22Rv1 (cell line): Measurements from ENCODE around the gene DNLZ.
A peak's percentile ranks its signal among the peaks of the same experiment; 100 is the strongest.

Experiments
- H3K27ac ChIP-seq: fragments of 450-650 bp; 2 replicates; pipeline ENCODE4 v1.5.1; 2017
- ZFX ChIP-seq: fragments of 450-650 bp; IDR thresholded peaks from 2 replicates; pipeline ENCODE4 v1.6.1; 2017; ENCODE audit warnings: antibody characterized with exemption, borderline replicate concordance
- TF ChIP-seq, protein P1 (sequence below): fragments of 450-650 bp; IDR thresholded peaks from 2 replicates; pipeline ENCODE4 v1.5.1; 2017; ENCODE audit warnings: mild to moderate bottlenecking

DNLZ gene

DNA sequence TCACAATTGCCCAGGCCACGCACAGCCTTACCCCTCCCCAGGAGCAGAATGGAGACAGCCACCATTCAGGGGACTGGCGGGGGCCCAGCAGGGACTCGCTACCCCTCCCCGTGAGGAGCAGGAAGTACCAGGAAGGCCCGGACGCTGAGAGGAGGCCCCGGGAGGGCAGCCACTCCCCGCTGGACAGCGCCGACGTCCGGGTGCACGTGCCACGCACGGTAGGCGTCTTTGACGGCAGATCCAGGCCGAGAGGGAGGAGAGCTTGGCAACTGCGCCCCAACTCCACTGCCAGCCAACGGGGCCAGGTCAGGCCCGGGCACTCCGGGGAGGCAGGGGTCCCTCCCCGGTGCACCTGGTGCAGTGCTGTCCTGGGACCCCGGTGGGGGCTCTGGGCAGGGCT, 14.0 kb downstream of the DNLZ start:
- no peak for TF ChIP-seq ZFX
- TF ChIP-seq, protein P1, sequence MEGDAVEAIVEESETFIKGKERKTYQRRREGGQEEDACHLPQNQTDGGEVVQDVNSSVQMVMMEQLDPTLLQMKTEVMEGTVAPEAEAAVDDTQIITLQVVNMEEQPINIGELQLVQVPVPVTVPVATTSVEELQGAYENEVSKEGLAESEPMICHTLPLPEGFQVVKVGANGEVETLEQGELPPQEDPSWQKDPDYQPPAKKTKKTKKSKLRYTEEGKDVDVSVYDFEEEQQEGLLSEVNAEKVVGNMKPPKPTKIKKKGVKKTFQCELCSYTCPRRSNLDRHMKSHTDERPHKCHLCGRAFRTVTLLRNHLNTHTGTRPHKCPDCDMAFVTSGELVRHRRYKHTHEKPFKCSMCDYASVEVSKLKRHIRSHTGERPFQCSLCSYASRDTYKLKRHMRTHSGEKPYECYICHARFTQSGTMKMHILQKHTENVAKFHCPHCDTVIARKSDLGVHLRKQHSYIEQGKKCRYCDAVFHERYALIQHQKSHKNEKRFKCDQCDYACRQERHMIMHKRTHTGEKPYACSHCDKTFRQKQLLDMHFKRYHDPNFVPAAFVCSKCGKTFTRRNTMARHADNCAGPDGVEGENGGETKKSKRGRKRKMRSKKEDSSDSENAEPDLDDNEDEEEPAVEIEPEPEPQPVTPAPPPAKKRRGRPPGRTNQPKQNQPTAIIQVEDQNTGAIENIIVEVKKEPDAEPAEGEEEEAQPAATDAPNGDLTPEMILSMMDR: no peak
- H3K27ac ChIP-seq: no peak overlapping the region

DNA sequence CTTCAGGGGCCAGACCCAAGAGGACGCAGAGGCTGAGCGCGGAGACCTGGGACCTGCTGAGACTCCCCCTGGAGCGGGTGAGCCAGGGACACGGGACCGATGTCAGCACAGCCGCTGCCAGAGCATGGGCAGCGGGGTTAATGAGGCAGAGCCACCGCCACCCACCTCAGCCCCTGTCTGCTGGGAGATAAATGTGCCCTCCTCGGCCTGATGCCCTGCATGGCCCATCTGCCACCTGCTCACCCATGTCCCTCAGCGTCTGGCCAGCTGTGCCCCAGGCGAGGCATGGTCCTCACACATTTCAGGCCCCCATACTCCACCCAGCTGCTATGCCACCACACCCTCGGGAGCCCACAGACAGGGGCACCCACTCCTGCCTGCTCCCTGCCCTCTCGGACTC, 14.9 kb downstream of the DNLZ start:
- H3K27ac ChIP-seq: no peak overlapping the region
- TF ChIP-seq ZFX: no peak
- TF ChIP-seq, protein P1: no peak

DNA sequence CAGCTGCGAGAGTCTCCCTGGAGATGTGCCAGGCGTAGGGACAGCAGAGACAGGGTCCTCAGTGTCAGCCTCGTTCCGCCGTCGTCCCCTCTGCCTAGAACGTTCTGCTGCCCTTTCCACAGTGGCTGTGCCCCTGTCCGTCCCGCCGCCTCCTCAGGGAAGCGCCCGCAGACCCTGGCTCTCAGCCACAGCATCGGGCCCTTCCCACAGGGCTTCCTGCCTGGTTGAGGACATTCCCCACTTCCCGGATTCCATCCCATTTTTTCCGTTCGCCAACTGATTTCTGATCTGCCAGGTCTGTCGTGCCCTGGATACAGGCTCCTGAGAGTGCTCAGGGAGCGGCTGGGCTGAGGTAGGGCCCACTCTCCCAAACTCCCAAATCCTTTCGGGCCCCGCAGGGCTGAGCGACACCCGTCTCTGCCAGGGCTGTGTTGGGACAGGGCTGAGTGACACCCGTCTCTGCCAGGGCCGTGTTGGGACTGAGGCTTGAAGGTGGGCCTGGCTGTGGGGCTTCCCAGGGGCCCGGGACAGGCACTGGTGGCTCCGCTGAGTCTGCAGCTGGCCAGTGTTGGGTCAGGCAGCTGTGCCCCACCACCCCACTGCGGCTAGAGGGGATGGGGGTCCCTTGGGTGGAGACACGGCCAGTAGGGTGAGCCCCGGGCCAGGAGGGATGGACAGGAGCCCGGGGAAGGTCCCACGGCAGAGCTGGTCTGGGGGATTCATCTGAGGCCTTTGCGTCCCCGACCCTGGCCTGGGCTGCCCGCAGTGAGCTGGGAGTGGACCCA, 15.9 kb downstream of the DNLZ start:
- H3K27ac ChIP-seq: no peak overlapping the region
- TF ChIP-seq ZFX: no peak
- TF ChIP-seq, protein P1: no peak

DNA sequence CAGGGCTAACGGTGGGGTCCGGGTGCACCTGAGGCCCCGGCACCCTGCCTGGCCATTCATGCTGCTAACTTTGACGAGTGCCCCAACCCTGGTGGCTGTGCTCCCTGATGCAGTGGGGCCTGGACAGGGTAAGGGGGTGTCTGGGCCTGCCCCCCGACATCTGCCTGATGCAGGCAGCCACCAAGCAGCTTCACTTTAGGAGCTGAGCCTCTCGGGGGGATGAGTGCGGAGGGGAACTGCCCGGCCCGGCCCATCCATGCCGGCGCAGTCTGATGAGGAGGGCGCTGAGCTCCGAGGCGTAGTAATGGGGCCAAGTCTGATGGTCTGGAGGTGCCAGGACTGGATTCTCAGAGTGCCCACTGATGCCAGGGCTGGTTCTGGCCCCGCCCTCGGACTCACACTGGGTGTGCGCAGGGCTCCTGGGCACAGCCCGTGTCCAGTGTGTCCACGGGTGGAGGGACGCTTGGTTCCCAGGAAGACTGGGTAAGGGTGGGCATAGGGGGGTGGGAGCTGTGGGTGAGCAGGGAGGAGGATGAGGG, 16.5 kb downstream of the DNLZ start:
- H3K27ac ChIP-seq: no peak overlapping the region
- TF ChIP-seq, protein P1: no peak
- TF ChIP-seq ZFX: no peak

DNA sequence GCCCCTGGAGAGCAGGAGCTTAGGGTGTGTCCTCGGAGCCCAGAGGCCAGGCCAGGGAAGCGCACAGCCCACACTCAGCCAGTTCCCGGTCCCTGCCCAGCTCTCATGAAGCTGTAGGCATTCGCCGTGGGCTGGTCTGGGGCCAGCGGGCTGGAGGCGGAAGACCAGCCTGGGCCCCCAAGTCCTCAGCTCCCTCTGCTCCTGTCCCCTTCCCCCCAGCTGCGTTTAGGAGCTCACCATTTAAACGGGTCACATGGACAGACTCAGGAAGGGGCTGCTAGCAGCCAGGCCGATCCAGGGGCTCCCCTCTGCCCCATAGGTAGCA, 17.4 kb downstream of the DNLZ start:
- TF ChIP-seq ZFX: no peak
- TF ChIP-seq, protein P1: 0 out of 2 replicates have a peak, but pooled peaks have one; percentile 5
- H3K27ac ChIP-seq: no peak overlapping the region

DNA sequence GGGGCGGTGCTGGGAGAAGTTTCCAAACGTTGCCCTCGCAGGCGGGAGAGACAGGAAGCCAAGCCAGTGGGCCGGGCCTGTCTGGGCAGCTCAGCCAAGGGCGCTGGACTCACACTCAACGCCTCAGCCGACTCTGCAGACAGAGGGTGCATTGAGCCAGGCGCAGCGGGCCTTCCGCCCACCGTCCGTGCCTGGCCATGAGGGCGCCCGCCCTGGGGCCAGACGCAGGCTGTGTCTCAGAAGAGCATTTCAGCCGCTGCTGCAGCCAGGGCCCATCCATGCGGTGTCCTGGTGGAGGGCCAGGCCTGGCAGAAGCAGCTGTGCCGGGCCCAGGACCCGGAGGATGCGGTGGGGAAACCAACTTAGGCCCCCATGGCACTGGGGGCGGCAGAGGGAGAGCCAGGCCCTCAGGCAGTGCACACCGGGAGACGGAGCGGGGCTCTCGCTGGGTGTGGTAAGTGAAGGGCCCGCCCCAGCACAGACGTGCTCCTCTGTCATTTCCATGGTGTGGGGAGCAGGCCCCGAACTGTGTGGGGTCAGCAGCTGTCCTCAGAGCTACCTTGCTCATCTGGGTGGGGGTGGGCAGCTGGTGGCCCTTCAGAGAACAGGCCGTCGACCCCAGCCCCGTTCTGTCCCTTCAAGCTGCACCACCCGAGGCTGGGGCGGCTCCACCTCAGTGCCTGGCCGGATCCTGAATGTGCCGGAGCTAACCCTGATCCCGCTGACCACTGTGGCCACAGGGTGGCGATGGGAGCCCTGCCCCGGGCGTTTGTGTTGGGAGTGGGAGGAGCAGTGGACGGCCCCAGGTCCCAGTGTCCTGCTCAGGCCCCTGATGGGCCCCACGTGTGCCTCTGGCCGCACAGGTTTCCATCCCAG, 18.0 kb downstream of the DNLZ start:
- TF ChIP-seq, protein P1: no peak; the same call in 1 of the 2 replicates
- no peak for TF ChIP-seq ZFX
- H3K27ac ChIP-seq: no peak overlapping the region
